Chondrocyte (in vitro differentiated cells): ENCODE measurements around the gene FAM193A. TPM values are rescaled to one million over a fixed set of nuclear protein-coding genes. Genes with fewer than 3 reads are reported as not detected.
A peak's percentile ranks its signal among the peaks of the same experiment; 100 is the strongest.
"Not testable (repeated sequence)": the region's sequence is repeated elsewhere in the genome, so short reads cannot be mapped to it uniquely, and the experiment has no call there.

Experiments used
- DNase-seq: peaks from one replicate; pipeline ENCODE4 v3.0.0; 2021; ENCODE audit warnings: mixed read lengths, low spot score
- H3K27ac Mint-ChIP-seq: one replicate; pipeline ENCODE4 v1.8.0; 2021; ENCODE audit warnings: mild to moderate bottlenecking, moderate library complexity, mixed read lengths; ENCODE audit not compliant: unreplicated experiment
- H3K27me3 Mint-ChIP-seq: 2 replicates; pipeline ENCODE4 v1.8.0; 2021; ENCODE audit warnings: low read depth, mixed read lengths
- H3K36me3 Mint-ChIP-seq: 2 replicates; pipeline ENCODE4 v1.8.0; 2021; ENCODE audit warnings: low read depth, mixed read lengths
- H3K4me1 Mint-ChIP-seq: 2 replicates; pipeline ENCODE4 v1.8.0; 2021; ENCODE audit warnings: low read depth, mild to moderate bottlenecking, mixed read lengths
- H3K4me3 Mint-ChIP-seq: one replicate; pipeline ENCODE4 v1.8.0; 2021; ENCODE audit warnings: mild to moderate bottlenecking, moderate library complexity, mixed read lengths; ENCODE audit not compliant: unreplicated experiment
- H3K9me3 Mint-ChIP-seq: 2 replicates; pipeline ENCODE4 v1.8.0; 2021; ENCODE audit warnings: low read depth, mixed read lengths
- total RNA-seq: library from RNA; stranded (reverse); gene quantifications from 3 replicates; pipeline ENCODE4 v1.2.1, GENCODE V29; 2021
- TF ChIP-seq, protein P1 (sequence below): fragments of 200-600 bp; sonication (generic); IDR thresholded peaks from 2 replicates; pipeline ENCODE4 v1.5.0; 2021; ENCODE audit warnings: antibody characterized with exemption, mild to moderate bottlenecking, moderate library complexity

FAM193A gene
- total RNA-seq, 1 donor from 2014 or later, result 24.9 TPM

DNA sequence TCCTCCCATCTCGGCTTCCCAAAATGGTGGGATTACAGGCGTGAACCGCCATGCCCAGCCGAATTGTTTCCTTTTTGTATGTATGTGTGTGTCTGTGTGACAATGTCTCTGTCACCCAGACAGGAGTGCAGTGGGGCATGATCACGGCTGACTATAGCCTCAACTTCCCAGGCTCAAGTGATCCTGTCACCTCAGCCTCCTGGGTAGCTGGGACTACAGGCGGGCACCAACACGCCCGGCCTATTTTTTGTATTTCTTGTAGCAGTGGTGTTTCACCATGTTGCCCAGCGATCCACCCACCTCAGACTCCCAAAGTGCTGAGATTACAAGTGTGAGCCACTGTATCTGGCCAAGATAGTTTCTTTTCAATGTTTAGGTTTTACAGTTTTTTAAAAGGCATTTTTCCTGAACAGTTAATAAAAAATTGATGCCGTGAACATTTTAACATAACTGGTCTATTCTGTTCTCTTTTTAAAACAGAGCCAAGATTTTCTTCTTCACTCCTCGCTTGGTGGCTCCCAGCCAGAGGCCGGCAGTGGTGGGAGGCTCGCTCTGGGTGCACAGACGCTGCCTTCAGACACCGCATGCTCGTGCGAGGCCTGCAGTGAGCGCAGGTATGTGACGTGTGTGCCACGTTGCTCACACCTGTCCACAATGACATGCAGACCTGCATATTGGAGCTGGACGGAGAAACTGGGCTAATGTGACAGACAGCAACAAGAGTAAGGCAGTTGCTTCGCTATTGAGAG lies 88.5 kb downstream of the FAM193A start:
- Mint-ChIP-seq H3K4me3 (no peak overlapping the region), H3K9me3 (no peaks in the 10 kb centered on the region), H3K27ac (peak overlapping the region; percentile 57), H3K4me1 (peaks cover 22% of the 10 kb centered on the region), H3K27me3 (no peaks in the 10 kb centered on the region), H3K36me3 (peaks cover 8% of the 10 kb centered on the region)
- DNase-seq, result no peak
- TF ChIP-seq, protein P1, sequence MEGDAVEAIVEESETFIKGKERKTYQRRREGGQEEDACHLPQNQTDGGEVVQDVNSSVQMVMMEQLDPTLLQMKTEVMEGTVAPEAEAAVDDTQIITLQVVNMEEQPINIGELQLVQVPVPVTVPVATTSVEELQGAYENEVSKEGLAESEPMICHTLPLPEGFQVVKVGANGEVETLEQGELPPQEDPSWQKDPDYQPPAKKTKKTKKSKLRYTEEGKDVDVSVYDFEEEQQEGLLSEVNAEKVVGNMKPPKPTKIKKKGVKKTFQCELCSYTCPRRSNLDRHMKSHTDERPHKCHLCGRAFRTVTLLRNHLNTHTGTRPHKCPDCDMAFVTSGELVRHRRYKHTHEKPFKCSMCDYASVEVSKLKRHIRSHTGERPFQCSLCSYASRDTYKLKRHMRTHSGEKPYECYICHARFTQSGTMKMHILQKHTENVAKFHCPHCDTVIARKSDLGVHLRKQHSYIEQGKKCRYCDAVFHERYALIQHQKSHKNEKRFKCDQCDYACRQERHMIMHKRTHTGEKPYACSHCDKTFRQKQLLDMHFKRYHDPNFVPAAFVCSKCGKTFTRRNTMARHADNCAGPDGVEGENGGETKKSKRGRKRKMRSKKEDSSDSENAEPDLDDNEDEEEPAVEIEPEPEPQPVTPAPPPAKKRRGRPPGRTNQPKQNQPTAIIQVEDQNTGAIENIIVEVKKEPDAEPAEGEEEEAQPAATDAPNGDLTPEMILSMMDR, result no peak

DNA sequence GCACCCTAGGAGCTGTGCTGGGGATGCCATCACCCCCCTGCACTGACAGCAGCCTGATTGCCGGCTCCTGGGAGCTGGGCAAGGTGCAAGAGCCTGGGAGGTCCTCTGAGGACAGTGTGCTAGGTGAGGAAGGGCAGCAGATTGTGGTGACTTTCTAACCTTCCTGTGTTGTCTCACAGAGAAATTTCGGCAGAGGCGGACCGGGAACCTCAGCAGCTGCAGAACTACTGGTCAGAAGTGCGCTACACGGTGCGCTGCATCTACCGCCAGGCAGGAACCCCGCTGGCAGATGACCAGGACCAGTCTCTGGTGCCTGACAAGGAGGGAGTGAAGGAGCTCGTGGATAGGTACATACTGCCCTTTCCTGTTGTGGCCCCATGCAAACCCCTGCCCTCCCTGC lies 89.8 kb downstream of the FAM193A start:
- DNase-seq, result no peak
- H3K27me3 Mint-ChIP-seq, result no peaks in the 10 kb centered on the region
- TF ChIP-seq, protein P1, result no peak
- H3K9me3 Mint-ChIP-seq, result no peaks in the 10 kb centered on the region
- H3K36me3 Mint-ChIP-seq, result peaks cover 8% of the 10 kb centered on the region
- no peak overlapping the region for H3K27ac Mint-ChIP-seq
- peaks cover 17% of the 10 kb centered on the region for H3K4me1 Mint-ChIP-seq
- H3K4me3 Mint-ChIP-seq, result no peak overlapping the region

DNA sequence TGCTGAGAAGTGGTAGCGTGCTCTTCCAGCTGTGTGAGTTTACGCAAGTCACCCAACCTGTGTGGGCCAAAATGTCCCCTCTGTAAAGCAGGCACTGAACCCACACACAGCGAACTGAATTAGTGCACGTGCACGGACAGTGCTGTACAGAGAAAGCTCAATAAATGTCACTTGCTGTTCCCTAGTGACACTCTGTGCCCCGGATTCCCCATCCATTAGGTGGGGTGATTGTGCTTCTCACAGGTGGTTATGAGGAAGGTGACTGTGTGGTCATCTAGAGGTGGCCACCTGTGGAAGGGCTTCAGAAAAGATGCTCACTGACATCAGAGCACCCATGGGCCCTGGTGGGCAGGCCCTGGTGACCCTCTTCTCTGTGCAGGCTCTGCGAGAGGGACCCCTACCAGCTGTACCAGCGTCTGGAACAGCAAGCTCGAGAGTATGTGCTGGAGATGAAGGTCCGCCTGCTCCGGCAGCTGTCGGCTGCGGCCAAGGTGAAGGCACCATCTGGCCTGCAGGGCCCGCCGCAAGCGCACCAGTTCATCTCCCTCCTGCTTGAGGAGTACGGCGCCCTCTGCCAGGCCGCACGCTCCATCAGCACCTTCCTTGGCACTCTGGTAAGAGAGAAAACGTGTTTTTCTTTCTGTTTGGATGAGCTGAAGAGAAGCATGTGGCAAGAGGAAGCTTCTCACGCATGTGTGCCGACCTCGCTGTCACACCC lies 94.3 kb downstream of the FAM193A start:
- no peak overlapping the region for H3K27ac Mint-ChIP-seq

DNA sequence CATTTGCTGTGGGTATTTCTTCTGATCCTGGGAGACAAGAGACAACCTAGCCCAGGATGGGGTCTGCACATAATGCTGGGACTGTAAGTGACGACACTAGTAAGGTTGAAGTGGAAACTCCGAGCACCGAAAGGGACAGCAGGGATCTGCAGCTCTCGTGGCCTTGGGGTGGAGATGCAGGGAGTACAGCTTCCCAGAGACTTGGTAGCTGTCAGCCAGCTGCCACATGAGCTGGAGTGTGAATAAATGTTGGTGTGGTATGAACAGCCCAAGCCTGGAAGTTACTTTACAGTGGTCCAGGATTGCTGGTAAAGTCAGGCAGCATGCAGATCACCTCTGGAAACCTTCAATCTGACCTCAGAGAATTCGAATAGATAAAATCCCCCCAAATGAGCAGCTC lies 97.6 kb downstream of the FAM193A start:
- Mint-ChIP-seq H3K27ac (no peak overlapping the region), H3K4me3 (no peak overlapping the region), H3K4me1 (peaks cover 6% of the 10 kb centered on the region), H3K9me3 (no peaks in the 10 kb centered on the region), H3K27me3 (no peaks in the 10 kb centered on the region), H3K36me3 (peaks cover 12% of the 10 kb centered on the region)
- no peak for DNase-seq
- TF ChIP-seq, protein P1, result no peak

More for the DNA sequence above, 94.3 kb downstream of the FAM193A start:
- H3K27me3 Mint-ChIP-seq, result no peaks in the 10 kb centered on the region
- TF ChIP-seq, protein P1, result peak; percentile 7
- DNase-seq, result no peak
- no peaks in the 10 kb centered on the region for H3K9me3 Mint-ChIP-seq
- H3K36me3 Mint-ChIP-seq, result peaks cover 4% of the 10 kb centered on the region
- no peak overlapping the region for H3K4me3 Mint-ChIP-seq
- H3K4me1 Mint-ChIP-seq, result peaks cover 6% of the 10 kb centered on the region

DNA sequence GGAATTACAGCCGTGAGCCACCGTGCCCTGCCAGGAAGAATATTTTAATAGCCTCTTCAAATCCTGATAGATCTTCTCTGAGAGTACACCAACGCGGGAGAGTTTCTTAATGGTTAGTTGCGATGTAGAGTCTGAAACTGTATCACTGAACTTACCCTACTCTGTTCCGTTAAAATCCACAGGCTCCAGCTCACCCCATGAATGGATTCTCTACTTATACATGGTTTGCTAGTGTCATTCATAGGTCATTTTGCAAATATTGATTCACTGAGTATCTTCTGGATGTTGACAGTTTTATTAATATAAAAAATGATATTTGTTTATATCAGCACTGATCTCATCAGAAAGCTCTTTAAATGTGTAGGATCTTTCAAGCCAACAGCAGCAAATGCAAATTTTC lies 99.9 kb downstream of the FAM193A start:
- Mint-ChIP-seq H3K27ac (no peak overlapping the region), H3K4me3 (no peak overlapping the region), H3K36me3 (peaks cover 16% of the 10 kb centered on the region), H3K27me3 (no peaks in the 10 kb centered on the region), H3K9me3 (no peaks in the 10 kb centered on the region), H3K4me1 (peaks cover 3% of the 10 kb centered on the region)
- TF ChIP-seq, protein P1, result no peak
- DNase-seq, result no peak

DNA sequence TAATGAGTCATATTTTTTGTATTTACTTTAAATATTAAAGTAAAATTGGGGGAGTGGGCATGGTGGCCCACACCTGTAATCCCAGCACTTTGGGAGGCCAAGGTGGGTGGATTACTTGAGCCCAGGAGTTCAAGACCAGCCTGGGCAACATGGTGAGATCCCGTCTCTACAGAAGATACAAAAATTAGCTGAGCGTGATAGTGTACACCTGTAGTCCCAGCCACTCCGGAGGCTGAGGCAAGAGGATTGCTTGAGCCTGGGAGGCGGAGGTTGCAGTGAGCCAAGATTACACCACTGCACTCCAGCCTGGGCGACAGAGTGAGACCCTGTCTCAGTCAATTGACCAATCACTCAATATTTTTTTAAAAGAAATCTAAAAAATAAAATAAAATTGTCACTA lies 100.5 kb downstream of the FAM193A start:
- H3K27ac Mint-ChIP-seq, H3K4me3 Mint-ChIP-seq, H3K27me3 Mint-ChIP-seq, H3K9me3 Mint-ChIP-seq, DNase-seq, H3K4me1 Mint-ChIP-seq: not testable (repeated sequence)
- peaks cover 16% of the 10 kb centered on the region for H3K36me3 Mint-ChIP-seq
